Thyroid gland (tissue), 4 donors: ENCODE data around the gene TMEM37.

Experiments used
- POLR2A ChIP-seq, 2 donors: fragments of 450-650 bp; IDR thresholded peaks; one replicate each; pipeline ENCODE4 v1.6.1; 2017; ENCODE audit warnings: antibody characterized with exemption in 2 of 2, mild to moderate bottlenecking in 2 of 2, moderate library complexity in 1 of 2
- TF ChIP-seq, protein P1 (sequence below), 6 experiments: fragments of 200-600 bp in 3 of 6; fragments of 450-650 bp in 3 of 6; sonication (generic) in 3 of 6; IDR thresholded peaks; one replicate each; pipeline ENCODE4 v1.5.1; 2016 to 2019; ENCODE audit warnings: antibody characterized with exemption in 6 of 6, mild to moderate bottlenecking in 2 of 6, inconsistent platforms in 1 of 6, moderate library complexity in 1 of 6

DNA sequence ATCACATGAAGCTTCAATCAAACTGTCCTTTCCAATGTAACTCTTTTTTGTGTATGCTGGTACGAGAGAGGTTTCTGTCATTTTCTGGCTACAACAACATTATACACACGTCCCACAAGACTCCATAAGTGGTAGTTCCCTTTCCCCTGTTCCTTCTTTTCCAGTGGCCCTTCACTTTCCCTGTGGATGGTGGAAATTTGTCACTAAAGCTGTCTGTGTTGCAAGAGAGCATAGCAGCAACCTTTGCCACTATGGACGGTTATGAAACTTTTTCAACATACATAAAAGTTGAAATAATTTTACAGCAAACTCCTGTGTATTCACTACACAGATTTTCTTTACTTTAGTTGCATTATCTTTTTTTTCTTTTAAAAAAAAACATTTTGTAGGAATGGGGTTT is 46.2 kb upstream of the TMEM37 start:
- TF ChIP-seq, protein P1, sequence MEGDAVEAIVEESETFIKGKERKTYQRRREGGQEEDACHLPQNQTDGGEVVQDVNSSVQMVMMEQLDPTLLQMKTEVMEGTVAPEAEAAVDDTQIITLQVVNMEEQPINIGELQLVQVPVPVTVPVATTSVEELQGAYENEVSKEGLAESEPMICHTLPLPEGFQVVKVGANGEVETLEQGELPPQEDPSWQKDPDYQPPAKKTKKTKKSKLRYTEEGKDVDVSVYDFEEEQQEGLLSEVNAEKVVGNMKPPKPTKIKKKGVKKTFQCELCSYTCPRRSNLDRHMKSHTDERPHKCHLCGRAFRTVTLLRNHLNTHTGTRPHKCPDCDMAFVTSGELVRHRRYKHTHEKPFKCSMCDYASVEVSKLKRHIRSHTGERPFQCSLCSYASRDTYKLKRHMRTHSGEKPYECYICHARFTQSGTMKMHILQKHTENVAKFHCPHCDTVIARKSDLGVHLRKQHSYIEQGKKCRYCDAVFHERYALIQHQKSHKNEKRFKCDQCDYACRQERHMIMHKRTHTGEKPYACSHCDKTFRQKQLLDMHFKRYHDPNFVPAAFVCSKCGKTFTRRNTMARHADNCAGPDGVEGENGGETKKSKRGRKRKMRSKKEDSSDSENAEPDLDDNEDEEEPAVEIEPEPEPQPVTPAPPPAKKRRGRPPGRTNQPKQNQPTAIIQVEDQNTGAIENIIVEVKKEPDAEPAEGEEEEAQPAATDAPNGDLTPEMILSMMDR (IDR thresholded peaks at IDR 0.05) = no peak
- no peak for TF ChIP-seq POLR2A (IDR thresholded peaks at IDR 0.05)
